GM19397 (cell line): ENCODE results near the gene RNF149.

ENCODE experiments used
- ATAC-seq: cut with Tn5 transposase; IDR thresholded peaks from one replicate; pipeline ENCODE4 v1.9.1; 2021; ENCODE audit warnings: mild to moderate bottlenecking, moderate library complexity; ENCODE audit not compliant: unreplicated experiment

The RNF149 gene

GRCh38 chr2:101232770-101233169, 75.7 kb downstream of the RNF149 start:
- no peak for ATAC-seq

- ATAC-seq: no peak
Measured at GRCh38 chr2:101231937-101232730, 76.4 kb downstream of the RNF149 start.

GRCh38 chr2:101231240-101231639, 77.3 kb downstream of the RNF149 start:
- ATAC-seq: no peak

- no peak for ATAC-seq
Measured at GRCh38 chr2:101230541-101231001, 77.9 kb downstream of the RNF149 start.
